Left lung (tissue), 10 donors: ENCODE results near the gene AGPAT3. TPM values are rescaled to one million over a fixed set of nuclear protein-coding genes. Genes with fewer than 3 reads are reported as not detected.
"Not testable (repeated sequence)": the region's sequence is repeated elsewhere in the genome, so short reads cannot be mapped to it uniquely, and the experiment has no call there.

Source experiments
- ATAC-seq: fragments of 200-7000 bp; cut with Tn5 transposase; one replicate; pipeline ENCODE4 v1.9.1; 2020; ENCODE audit warnings: moderate library complexity
- DNase-seq, 4 donors: peaks; one replicate each; pipeline ENCODE4 v3.0.0-alpha.2; 2013 to 2020
- H3K27ac ChIP-seq, 2 donors: fragments of 200-600 bp; sonication (generic) in 1 of 2; one replicate each; pipeline versions ENCODE4 v1.5.0 to v1.8.0; 2020 to 2021
- H3K27me3 ChIP-seq, 2 donors: fragments of 200-600 bp; sonication (generic) in 1 of 2; one replicate each; pipeline versions ENCODE4 v1.5.0 to v1.8.0; 2020 to 2021
- H3K36me3 ChIP-seq, 2 donors: fragments of 200-600 bp; sonication (generic) in 1 of 2; one replicate each; pipeline versions ENCODE4 v1.5.0 to v1.8.0; 2020 to 2021
- H3K4me1 ChIP-seq, 2 donors: fragments of 200-600 bp; one replicate each; pipeline ENCODE4 v1.8.0; 2021
- H3K4me3 ChIP-seq, 2 donors: fragments of 200-600 bp; sonication (generic) in 1 of 2; one replicate each; pipeline versions ENCODE4 v1.5.0 to v1.8.0; 2020 to 2021; ENCODE audit warnings: mild to moderate bottlenecking in 1 of 2
- H3K9me3 ChIP-seq, 2 donors: fragments of 200-600 bp; sonication (generic) in 1 of 2; one replicate each; pipeline versions ENCODE4 v1.5.0 to v1.8.0; 2020 to 2021
- CTCF ChIP-seq, 2 donors: fragments of 200-600 bp; sonication (generic) in 1 of 2; IDR thresholded peaks; one replicate each; pipeline versions ENCODE4 v1.5.0 to v1.8.0; 2021; ENCODE audit warnings: antibody characterized with exemption in 2 of 2
- intact Hi-C, 2 donors: fragments of 100-400 bp; cut with DNase I; formaldehyde crosslinking; loops; one replicate each; pipeline versions ENCODE4 v1.11.2 to v1.14.2; 2022
- polyA plus RNA-seq, 6 donors: library from polyadenylated mRNA; unstranded; fragments of 120-200 nt; gene quantifications; one replicate each; pipeline ENCODE4 v1.2.1, GENCODE V29; 2013; ENCODE audit not compliant: insufficient read length in 6 of 6
- total RNA-seq, 2 donors: library from RNA; stranded (reverse); fragmentation: NEBNext Ultra II Directional; extraction: Animal tissue kit (Norgen Biotek cat#: 25700); gene quantifications; one replicate each; pipeline ENCODE4 v1.2.1, GENCODE V29; 2021
- donor health status: DM: no; HTN: yes; CAD: no.
- donor health status: DM: no; HTN: no; CAD: no.

Gene AGPAT3
- total and polyA plus RNA-seq, 8 donors: 37.4 to 111 (median 42.8) TPM

GRCh38 chr21:43893536-43894205, 28.6 kb downstream of the AGPAT3 start:
- no peaks in the 10 kb centered on the region for H3K9me3 ChIP-seq
- ATAC-seq: peak; percentile 90
- intact Hi-C loops: no loop called here
- H3K36me3 ChIP-seq: peaks cover 0 to 5% of the 10 kb centered on the region in 2 donors
- no peak for TF ChIP-seq CTCF (IDR thresholded peaks at IDR 0.05)
- H3K27me3 ChIP-seq: no peaks in the 10 kb centered on the region
- peaks cover 14 to 40% of the 10 kb centered on the region in 2 donors for H3K4me1 ChIP-seq
- peak overlapping the region; percentile 66 to 71 for H3K27ac ChIP-seq
- peak in 1 of 4 donors; percentile 24 for DNase-seq
- no peak overlapping the region for H3K4me3 ChIP-seq

GRCh38 chr21:43894206-43894577, 29.2 kb downstream of the AGPAT3 start:
- peak overlapping the region; percentile 66 to 71 for H3K27ac ChIP-seq
- TF ChIP-seq CTCF (IDR thresholded peaks at IDR 0.05): no peak
- H3K4me3 ChIP-seq: no peak overlapping the region
- peaks cover 0 to 9% of the 10 kb centered on the region in 2 donors for H3K36me3 ChIP-seq
- H3K9me3 ChIP-seq: no peaks in the 10 kb centered on the region
- H3K4me1 ChIP-seq: peaks cover 14 to 40% of the 10 kb centered on the region in 2 donors
- ATAC-seq (no peak), DNase-seq (no peak)
- intact Hi-C loops: no loop called here
- H3K27me3 ChIP-seq: no peaks in the 10 kb centered on the region

GRCh38 chr21:43895196-43895595, 30.2 kb downstream of the AGPAT3 start:
- Histone ChIP-seq H3K27me3 (no peaks in the 10 kb centered on the region), H3K36me3 (peaks cover 0 to 19% of the 10 kb centered on the region in 2 donors), H3K4me3 (no peak overlapping the region), H3K9me3 (peaks cover 0 to 2% of the 10 kb centered on the region in 2 donors), H3K27ac (peak overlapping the region in 1 of 2 donors; percentile 66), H3K4me1 (peaks cover 14 to 43% of the 10 kb centered on the region in 2 donors)
- DNase-seq (no peak), ATAC-seq (peak; percentile 44)
- intact Hi-C loops: no loop called here
- no peak for TF ChIP-seq CTCF (IDR thresholded peaks at IDR 0.05)

- intact Hi-C loops, H3K9me3 ChIP-seq, H3K27me3 ChIP-seq, H3K27ac ChIP-seq, ATAC-seq, DNase-seq, H3K4me3 ChIP-seq: not testable (repeated sequence)
- H3K36me3 ChIP-seq: peaks cover 0 to 17% of the 10 kb centered on the region in 2 donors
- H3K4me1 ChIP-seq: peaks cover 14 to 43% of the 10 kb centered on the region in 2 donors
Observed at GRCh38 chr21:43896696-43897299, 31.8 kb downstream of the AGPAT3 start.

GRCh38 chr21:43899307-43900077, 34.5 kb downstream of the AGPAT3 start:
- DNase-seq (no peak), ATAC-seq (no peak)
- Histone ChIP-seq H3K9me3 (peaks cover 0 to 2% of the 10 kb centered on the region in 2 donors), H3K4me3 (no peak overlapping the region), H3K4me1 (peaks cover 10 to 44% of the 10 kb centered on the region in 2 donors), H3K27ac (no peak overlapping the region), H3K36me3 (peaks cover 0 to 20% of the 10 kb centered on the region in 2 donors), H3K27me3 (no peaks in the 10 kb centered on the region)
- TF ChIP-seq CTCF (IDR thresholded peaks at IDR 0.05): no peak
- intact Hi-C loops: no loop called here
